ENCODE results near the gene CLK2.
A peak's percentile ranks its signal among the peaks of the same experiment; 100 is the strongest.

The CLK2 gene

DNA sequence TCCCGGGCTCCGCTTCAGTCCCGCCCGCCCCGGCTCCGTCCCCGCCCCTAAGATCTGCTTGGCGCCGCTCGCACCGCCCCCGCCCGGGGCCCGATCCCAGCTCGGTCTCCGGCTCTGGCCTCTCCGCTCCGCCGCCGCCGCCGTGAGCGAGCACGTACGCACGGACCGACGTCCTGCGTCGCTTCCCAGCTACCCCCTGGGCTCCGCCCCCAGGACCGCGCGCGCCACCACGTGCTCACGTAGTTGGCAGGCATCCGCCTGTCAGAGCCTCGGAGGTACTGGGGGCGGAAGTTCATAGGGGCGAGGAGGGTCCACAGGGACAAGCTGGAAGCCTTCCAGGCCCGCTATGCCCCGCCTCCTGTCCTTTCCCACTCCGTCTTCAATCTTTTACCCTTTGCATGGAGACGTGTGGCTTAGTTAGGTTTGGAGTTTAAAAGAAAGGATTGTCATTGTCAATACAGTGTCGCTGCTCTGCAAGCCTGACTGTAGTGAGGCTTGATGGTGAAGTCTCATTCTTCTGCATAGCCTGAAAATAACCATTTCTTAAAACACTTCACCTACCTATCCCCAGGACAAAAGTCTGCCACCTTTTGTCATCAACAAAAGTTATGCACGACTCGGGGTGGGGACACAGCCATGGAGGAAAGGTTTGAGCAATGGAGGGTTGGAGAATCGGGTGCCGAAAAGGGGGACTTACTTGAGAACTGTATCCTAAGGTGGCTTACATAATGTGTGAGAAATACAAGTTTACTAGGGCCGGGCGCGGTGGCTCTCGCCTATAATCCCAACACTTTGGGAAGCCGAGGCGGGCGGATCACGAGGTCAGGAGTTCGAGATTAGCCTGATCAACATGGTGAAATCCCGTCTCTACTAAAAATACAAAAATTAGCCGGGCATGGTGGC is at the start of gene CLK2:
CLK2 (minus strand) TSS at position 162 of the 903 bp plus-strand sequence. CDS start 2,527 bp downstream, outside the sequence.
- DNase-seq: peak; percentile 93 to 94

DNA sequence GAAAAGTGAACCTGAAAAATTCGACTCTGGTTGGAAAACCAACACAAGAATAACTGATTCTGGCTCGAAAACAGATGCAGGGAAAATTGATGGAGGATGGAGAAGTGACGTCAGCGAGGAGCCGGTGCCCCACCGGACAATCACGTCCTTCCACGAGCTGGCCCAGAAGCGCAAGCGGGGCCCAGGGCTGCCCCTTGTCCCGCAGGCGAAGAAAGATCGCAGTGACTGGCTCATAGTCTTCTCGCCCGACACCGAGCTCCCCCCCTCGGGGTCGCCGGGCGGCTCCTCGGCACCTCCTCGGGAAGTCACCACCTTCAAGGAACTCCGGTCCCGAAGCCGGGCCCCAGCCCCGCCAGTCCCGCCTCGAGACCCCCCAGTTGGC is 49.3 kb upstream of the CLK2 start:
- no peak for DNase-seq

DNA sequence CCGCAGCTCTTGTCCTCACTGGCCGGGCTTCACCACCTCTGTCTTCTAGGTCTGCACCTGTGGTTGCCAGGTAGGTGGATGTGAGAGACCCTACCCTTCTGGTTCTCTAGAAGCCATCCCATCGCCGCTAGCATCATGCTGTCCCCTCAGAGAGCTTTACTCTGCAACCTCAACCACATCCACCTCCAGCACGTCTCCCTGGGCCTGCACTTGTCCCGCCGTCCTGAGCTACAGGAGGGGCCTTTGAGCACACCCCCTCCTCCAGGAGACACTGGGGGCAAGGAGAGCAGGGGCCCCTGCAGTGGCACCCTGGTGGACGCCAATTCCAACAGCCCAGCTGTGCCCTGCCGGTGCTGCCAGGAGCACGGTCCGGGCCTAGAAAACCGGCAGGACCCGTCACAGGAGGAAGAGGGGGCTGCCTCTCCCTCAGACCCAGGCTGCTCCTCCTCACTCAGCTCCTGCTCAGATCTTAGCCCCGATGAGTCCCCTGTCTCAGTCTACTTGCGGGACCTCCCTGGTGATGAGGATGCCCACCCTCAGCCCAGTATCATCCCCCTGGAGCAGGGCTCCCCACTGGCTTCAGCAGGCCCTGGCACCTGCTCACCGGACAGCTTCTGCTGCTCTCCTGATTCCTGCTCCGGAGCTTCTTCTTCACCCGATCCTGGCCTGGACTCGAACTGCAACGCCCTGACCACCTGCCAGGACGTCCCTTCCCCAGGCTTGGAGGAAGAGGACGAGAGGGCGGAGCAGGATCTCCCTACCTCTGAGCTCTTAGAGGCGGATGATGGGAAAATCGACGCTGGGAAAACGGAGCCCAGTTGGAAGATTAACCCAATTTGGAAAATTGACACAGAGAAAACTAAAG is 48.6 kb upstream of the CLK2 start:
- no peak for DNase-seq

DNA sequence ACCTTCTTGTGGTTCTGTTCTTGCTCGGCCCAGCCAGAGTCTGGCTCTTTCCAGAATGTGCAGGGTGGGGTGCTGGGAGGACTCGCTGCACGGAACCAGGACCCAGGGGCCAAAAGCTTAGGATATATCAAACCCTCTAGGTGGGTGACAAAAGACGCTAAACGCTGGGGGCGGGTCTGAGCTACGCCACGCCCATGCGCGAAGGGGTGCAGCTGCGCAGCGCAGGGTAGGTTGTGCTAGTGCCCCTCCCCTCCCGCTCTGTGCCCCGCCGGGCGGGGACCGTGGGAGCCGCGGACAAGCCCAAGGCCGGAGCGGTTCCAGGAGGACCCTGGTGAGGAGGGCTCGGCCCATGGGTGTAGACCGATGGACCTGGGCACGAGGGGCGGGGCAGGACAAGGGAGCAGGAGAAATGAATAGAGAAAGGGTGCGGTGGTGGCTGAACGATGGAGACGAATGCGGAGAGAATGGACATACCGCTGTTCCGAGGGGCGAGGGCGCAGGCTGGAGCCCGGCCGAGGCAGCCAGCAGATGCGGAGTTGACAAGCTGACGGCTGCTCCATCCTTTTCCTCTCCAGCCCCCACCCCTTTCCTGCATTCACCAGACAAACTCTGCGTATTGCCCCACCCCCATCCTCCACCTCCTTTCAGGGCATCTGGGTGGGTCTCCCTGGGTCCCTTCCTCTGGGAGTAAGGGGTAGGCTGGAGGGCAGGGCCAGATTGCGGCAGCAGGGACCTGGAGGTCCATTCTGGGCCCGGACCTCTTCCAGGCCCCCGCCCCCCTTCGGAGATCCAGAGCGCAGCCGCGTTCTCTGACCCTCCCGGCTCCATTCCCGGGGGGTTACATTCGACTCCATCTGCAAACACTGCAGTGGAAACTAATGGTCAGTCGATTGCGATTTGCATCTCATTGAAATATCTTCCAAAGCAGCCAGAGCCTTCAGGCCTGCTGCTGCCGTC is 47.6 kb upstream of the CLK2 start, which contains the start of gene RUSC1:
RUSC1 (plus strand) TSS at position 234 of the 957 bp plus-strand sequence. CDS start 880 bp downstream, outside the sequence.
- peak; percentile 71 to 76 for DNase-seq

- DNase-seq: no peak
Measured at GRCh38 chr1:155320252-155320651, 46.9 kb upstream of the CLK2 start.

DNA sequence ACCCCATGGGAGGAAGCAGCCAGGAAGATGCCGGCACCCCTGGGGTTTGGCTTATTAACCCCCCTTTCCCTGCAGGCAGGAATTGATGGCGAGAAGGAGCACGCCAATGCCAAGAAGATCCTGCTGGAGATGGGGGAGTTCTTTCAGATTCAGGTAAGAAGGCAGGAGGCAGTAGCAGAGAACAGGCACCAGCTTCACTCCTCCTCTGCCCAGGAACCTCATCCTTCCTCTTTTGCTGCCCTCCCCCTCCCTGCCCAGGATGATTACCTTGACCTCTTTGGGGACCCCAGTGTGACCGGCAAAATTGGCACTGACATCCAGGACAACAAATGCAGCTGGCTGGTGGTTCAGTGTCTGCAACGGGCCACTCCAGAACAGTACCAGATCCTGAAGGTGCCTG is 46.2 kb upstream of the CLK2 start:
- DNase-seq: no peak

DNA sequence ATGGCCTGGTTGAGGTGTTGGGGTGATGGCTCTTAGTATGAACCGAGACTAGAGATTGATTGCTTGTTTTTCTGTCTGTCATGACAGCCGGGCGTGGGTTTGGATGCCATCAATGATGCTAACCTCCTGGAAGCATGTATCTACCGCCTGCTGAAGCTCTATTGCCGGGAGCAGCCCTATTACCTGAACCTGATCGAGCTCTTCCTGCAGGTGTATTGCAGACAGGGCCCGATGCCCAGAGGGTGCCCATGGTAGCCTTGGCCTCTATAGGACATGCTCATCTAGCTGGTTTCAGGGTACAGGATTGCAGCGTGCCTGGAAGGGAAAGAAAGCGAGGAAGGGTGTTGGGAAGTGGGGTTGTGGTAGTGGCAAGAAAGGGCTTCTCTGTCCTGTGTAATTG is 44.8 kb upstream of the CLK2 start:
- DNase-seq: no peak

- no peak for DNase-seq
Measured at GRCh38 chr1:155316922-155317321, 43.6 kb upstream of the CLK2 start.

- DNase-seq: no peak
Measured at GRCh38 chr1:155313261-155313660, 40.0 kb upstream of the CLK2 start.

GRCh38 chr1:155309423-155310021 is 36.2 kb upstream of the CLK2 start:
- DNase-seq: no peak

GRCh38 chr1:155308493-155309422 is 35.5 kb upstream of the CLK2 start, which contains the start of gene FDPS:
TSS of gene FDPS (plus strand) at chr1:155308866. CDS start at chr1:155309790, 924 bp downstream.
- DNase-seq: peak; percentile 99

DNA sequence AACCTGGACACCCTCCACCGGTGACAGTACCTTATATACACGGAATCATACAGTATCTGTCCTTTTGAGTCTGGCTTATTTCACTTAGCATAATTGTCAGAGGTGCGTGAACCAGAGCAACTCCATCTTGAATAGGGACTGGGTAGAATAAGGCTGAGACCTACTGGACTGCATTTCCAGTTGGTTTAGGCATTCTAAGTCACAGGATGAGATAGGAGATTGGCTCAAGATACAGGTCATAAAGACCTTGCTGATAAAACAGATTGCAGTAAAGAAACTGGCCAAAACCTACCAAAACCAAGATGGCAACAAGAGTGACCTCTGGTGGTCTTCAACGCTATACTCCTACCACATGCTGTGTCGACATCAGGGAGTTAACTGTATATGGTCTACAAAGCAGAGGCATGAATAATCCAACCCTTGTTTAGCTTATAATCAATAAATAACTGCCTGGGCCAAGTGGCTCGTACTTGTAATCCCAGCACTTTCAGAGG is 34.0 kb upstream of the CLK2 start:
- DNase-seq: no peak

- DNase-seq: no peak
Measured at GRCh38 chr1:155305881-155306391, 32.6 kb upstream of the CLK2 start.

- no peak for DNase-seq
Measured at GRCh38 chr1:155304558-155305063, 31.3 kb upstream of the CLK2 start.

- DNase-seq: no peak
Measured at GRCh38 chr1:155301342-155301841, 28.1 kb upstream of the CLK2 start, which contains the start of gene PKLR. TSS of gene PKLR (minus strand) at chr1:155301438. CDS start at chr1:155301395, 43 bp downstream.

DNA sequence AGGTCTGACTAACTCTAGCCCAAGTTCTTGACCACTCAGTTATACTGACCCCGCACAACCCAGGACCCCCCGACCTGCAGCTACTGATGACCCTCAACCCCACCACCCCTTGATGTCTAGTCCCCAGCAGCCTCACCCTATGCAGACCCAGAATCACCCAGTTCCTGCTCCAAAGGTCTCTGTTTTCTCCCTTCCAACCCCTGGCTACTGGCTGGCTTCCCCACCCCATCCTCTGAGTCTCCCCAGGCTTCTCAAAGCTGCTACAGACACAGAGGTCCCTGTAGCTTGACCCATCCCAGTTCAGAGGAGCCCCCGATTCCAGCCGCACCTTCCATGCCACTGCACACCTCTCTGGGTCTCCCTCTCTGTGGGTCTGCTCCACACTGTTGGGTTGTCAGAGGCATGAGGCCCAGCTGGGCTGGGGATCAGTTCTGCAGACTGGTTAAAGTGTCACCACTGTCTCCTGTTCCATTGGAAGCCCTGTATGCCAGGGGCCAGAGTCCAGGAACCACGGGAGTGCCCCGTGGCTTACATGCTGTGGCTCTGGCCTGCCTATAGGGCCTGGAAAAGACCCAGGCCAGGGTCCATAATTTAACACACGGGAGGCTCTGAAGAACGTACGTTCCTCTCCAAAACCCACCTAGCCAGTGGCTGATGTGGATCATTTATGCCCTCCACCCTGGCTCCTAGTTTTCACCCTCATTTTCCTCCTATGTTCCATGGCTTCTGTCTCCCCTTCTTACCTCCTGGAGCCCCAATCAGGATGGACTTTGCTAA is 27.4 kb upstream of the CLK2 start:
- no peak for DNase-seq

DNA sequence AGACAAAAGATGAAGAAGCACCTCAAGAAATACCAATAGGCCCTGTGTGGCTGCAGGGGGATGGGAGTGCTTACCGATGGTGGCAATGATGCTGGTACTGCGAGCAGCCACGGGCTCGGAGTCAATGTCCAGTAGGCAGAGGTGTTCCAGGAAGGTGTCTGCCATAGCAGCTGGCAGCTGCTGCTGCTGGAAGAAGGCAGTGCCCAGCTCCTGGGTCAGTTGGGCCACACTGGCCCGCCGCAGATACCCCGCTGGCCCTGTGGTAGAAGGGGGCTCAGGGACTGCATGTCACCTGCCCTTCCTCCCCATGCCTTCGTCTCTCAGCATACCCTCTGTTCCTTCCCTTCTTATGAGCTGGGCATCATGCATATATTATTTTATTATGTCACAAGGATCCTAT is 26.7 kb upstream of the CLK2 start:
- DNase-seq: no peak

GRCh38 chr1:155297384-155297783 is 24.1 kb upstream of the CLK2 start:
- no peak for DNase-seq

GRCh38 chr1:155296661-155297060 is 23.4 kb upstream of the CLK2 start:
- no peak for DNase-seq

All from CD4-positive, alpha-beta T cell treated with Interleukin-1 beta for 1 hour (primary cell).